ENCODE measurements around the gene NGFR. TPM values are rescaled to one million over a fixed set of nuclear protein-coding genes. Genes with fewer than 3 reads are reported as not detected.
A peak's percentile ranks its signal among the peaks of the same experiment; 100 is the strongest.
"Not testable (repeated sequence)": the region's sequence is repeated elsewhere in the genome, so short reads cannot be mapped to it uniquely, and the experiment has no call there.

Gene NGFR
- total RNA-seq, 1 experiment from 2014 or later = 0.11 TPM

- peak; percentile 60 to 72 for DNase-seq (ENCODE audit: low read depth in 1 of 2, low spot score in 2 of 2)
- Histone ChIP-seq H3K4me1 (replicated peaks) (peaks cover 26% of the 10 kb centered on the region), H3K27ac (no peak overlapping the region), H3K36me3 (no peaks in the 10 kb centered on the region), H3K27me3 (replicated peaks) (peaks cover 87% of the 10 kb centered on the region), H3K4me3 (peak overlapping the region; percentile 9; the same call in 1 of the 2 replicates), H3K9me3 (replicated peaks) (no peaks in the 10 kb centered on the region)
Measured at GRCh38 chr17:49496183-49496866, 1.2 kb downstream of the NGFR start.

- peak overlapping the region; percentile 9; the same call in 1 of the 2 replicates for H3K4me3 ChIP-seq
- DNase-seq (ENCODE audit: low read depth in 1 of 2, low spot score in 2 of 2) = no peak
Measured at GRCh38 chr17:49496867-49497147, 1.7 kb downstream of the NGFR start.

DNA sequence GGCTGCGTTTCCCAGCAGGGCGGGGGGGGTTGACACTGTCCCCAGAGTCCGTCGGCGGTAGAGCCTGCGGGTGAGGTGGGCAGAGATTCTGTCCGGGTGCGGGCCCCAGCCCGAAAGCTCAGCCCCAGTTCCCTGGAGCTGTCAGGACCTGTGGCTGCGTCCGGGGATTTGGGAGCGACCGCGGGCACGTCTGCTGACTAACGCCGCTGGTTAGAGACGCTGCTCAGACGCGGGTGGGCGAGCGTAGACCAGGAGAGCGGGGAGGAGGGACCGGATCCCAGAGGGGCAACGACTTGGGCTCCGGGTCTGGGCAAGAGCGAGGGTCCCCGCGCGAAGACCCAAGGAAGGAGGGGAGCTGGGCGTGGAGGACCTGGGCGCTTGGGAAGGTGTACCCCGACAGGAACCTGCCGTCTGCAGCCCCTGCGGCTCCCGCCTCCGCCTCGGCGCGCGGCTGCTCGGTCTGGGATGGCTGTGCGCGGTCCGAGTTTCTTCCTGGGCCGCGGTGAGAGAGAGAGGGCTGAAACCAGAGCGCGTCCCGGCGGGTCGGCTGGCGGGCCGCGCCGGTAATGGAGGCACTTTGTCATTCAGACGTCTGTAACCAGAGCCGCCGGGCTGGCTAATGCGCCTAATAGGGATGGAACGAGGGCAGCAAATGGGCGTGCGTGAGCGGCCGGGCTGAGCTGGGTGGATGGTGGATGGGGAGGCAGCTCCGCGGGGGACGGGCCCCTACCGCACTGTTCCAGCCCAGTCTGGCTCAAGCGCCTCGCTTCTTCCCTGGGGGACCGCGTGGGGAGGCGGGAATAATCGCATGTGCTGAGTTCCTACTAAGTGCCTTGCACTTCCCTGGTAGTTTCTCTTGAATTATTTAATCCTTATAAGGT lies 2.3 kb downstream of the NGFR start:
- Histone ChIP-seq H3K36me3 (no peaks in the 10 kb centered on the region), H3K9me3 (replicated peaks) (no peaks in the 10 kb centered on the region), H3K4me3 (no peak overlapping the region), H3K4me1 (replicated peaks) (peaks cover 26% of the 10 kb centered on the region), H3K27me3 (replicated peaks) (peaks cover 87% of the 10 kb centered on the region), H3K27ac (no peak overlapping the region)
- no peak for DNase-seq (ENCODE audit: low read depth in 1 of 2, low spot score in 2 of 2)

More at GRCh38 chr17:49496867-49497147, 1.7 kb downstream of the NGFR start:
- Histone ChIP-seq H3K36me3 (no peaks in the 10 kb centered on the region), H3K9me3 (replicated peaks) (no peaks in the 10 kb centered on the region), H3K27me3 (replicated peaks) (peaks cover 88% of the 10 kb centered on the region), H3K4me1 (replicated peaks) (peaks cover 26% of the 10 kb centered on the region), H3K27ac (no peak overlapping the region)

DNA sequence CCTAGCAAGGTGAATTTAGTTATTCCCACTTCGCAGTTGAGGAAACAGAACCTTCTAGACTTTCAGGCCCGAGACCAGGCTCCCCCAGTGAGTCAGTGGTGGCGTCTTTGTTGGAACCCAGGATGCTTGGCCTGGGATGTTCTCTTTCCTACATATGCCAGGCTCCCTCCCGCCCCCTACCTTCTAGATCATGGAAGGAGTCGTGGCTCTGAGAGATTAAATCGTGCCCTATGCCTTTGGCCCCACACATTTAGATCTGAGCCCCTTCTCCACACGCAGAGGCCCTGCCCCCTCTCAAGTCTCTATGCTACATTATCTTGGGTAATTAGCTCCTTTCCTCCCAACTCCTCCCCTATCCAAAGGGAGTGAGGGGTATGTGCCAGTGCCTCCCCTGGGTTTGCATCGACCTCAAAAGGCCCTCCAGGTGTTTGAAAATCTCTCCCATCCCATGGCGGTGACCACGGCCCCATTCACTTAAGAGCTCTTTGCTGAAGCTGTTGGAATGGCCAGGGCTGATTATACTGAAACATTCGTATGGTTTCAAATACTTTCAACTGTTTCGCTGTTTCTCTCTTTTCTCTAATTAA lies 3.0 kb downstream of the NGFR start:
- no peak for DNase-seq (ENCODE audit: low read depth in 1 of 2, low spot score in 2 of 2)
- Histone ChIP-seq H3K4me1 (replicated peaks) (peaks cover 26% of the 10 kb centered on the region), H3K27ac (no peak overlapping the region), H3K36me3 (no peaks in the 10 kb centered on the region), H3K27me3 (replicated peaks) (peaks cover 91% of the 10 kb centered on the region), H3K4me3 (no peak overlapping the region), H3K9me3 (replicated peaks) (no peaks in the 10 kb centered on the region)

DNA sequence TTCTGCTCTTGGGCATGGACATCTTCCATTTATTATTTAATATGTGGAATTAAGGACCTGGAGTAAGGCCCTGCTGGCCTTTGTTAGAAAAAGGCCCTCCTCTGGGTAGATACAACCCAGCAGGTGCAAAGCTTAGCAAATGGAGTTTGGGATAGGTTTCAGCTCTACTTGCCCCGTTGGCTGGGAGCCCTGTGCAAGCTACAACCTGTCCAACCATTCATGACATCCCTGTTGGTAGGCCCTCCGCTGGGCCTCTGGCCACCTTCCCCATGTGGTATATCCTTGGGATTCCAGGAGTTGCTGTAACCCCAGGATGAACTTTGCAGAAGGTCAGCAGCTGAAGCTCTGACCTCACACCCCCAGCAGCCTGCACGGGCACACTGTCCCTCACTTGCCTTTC lies 6.4 kb downstream of the NGFR start:
- no peaks in the 10 kb centered on the region for H3K36me3 ChIP-seq
- no peaks in the 10 kb centered on the region for H3K9me3 ChIP-seq (replicated peaks)
- H3K27ac ChIP-seq = no peak overlapping the region
- H3K4me3 ChIP-seq = no peak overlapping the region
- H3K27me3 ChIP-seq (replicated peaks) = peaks cover 81% of the 10 kb centered on the region
- no peak for DNase-seq (ENCODE audit: low read depth in 1 of 2, low spot score in 2 of 2)
- H3K4me1 ChIP-seq (replicated peaks) = peaks cover 12% of the 10 kb centered on the region

GRCh38 chr17:49502254-49502653 lies 7.2 kb downstream of the NGFR start:
- no peak for DNase-seq (ENCODE audit: low read depth in 1 of 2, low spot score in 2 of 2)
- H3K36me3 ChIP-seq = no peaks in the 10 kb centered on the region
- no peak overlapping the region for H3K27ac ChIP-seq
- H3K27me3 ChIP-seq (replicated peaks) = peaks cover 73% of the 10 kb centered on the region
- H3K4me1 ChIP-seq (replicated peaks) = peaks cover 4% of the 10 kb centered on the region
- no peaks in the 10 kb centered on the region for H3K9me3 ChIP-seq (replicated peaks)
- H3K4me3 ChIP-seq = no peak overlapping the region

GRCh38 chr17:49502680-49503079 lies 7.6 kb downstream of the NGFR start:
- not testable (repeated sequence) for H3K27ac ChIP-seq; H3K9me3 ChIP-seq (replicated peaks); H3K4me3 ChIP-seq; H3K4me1 ChIP-seq (replicated peaks); H3K36me3 ChIP-seq; DNase-seq (ENCODE audit: low read depth in 1 of 2, low spot score in 2 of 2)
- H3K27me3 ChIP-seq (replicated peaks) = peaks cover 71% of the 10 kb centered on the region

DNA sequence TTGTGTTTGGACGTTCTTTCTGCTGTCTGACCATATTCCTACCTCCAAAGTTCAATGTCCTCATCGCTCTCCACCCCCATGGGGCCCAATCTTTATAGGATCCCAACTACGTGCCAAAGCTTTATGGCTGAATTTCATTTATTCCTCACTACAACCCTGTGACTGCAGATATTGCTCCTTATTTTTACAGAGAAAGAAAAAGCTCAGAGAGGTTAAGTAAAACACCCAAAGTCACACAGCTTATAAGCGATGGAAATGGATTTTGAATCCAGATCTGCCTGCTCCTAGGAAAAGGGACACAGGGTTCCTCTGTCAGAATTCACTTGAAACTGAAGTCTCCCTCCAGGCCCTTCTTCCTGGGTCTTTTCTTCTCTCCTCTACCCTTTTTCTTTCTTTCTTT lies 9.3 kb downstream of the NGFR start:
- Histone ChIP-seq H3K4me3 (no peak overlapping the region), H3K36me3 (no peaks in the 10 kb centered on the region), H3K27ac (no peak overlapping the region), H3K4me1 (replicated peaks) (peaks cover 9% of the 10 kb centered on the region), H3K27me3 (replicated peaks) (peaks cover 61% of the 10 kb centered on the region), H3K9me3 (replicated peaks) (no peaks in the 10 kb centered on the region)
- DNase-seq (ENCODE audit: low read depth in 1 of 2, low spot score in 2 of 2) = no peak

DNA sequence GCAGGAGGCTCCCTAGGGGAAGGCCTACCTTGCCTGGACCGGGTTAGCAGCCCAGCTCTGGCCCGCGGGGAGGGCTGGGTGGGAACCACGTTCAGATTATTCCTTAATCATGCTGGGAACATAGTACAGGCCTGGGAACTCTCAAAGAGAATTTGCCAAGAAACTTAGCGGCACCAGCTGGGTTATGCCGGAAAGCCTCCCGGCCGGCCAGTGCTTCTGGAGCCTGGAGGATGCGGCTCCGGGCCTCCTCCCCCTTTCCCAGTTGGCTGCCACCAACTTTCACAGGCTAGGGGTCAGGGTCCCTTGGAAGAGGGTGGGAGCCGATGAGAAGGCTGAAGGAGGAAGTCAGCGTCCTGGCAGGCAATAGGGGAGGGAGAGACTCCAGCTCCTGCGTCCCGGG lies 10.8 kb downstream of the NGFR start:
- no peak overlapping the region for H3K4me3 ChIP-seq
- H3K27me3 ChIP-seq (replicated peaks) = peaks cover 46% of the 10 kb centered on the region
- H3K9me3 ChIP-seq (replicated peaks) = no peaks in the 10 kb centered on the region
- peaks cover 11% of the 10 kb centered on the region for H3K4me1 ChIP-seq (replicated peaks)
- DNase-seq (ENCODE audit: low read depth in 1 of 2, low spot score in 2 of 2) = no peak
- H3K36me3 ChIP-seq = no peaks in the 10 kb centered on the region
- no peak overlapping the region for H3K27ac ChIP-seq

DNA sequence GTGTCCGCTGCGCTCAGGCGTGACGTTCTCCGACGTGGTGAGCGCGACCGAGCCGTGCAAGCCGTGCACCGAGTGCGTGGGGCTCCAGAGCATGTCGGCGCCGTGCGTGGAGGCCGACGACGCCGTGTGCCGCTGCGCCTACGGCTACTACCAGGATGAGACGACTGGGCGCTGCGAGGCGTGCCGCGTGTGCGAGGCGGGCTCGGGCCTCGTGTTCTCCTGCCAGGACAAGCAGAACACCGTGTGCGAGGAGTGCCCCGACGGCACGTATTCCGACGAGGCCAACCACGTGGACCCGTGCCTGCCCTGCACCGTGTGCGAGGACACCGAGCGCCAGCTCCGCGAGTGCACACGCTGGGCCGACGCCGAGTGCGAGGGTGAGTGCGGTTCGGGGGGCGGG lies 11.2 kb downstream of the NGFR start:
- H3K9me3 ChIP-seq (replicated peaks) = no peaks in the 10 kb centered on the region
- H3K27ac ChIP-seq = no peak overlapping the region
- no peaks in the 10 kb centered on the region for H3K36me3 ChIP-seq
- peaks cover 11% of the 10 kb centered on the region for H3K4me1 ChIP-seq (replicated peaks)
- no peak overlapping the region for H3K4me3 ChIP-seq
- H3K27me3 ChIP-seq (replicated peaks) = peaks cover 43% of the 10 kb centered on the region
- DNase-seq (ENCODE audit: low read depth in 1 of 2, low spot score in 2 of 2) = no peak

- H3K4me1 ChIP-seq (replicated peaks) = peaks cover 11% of the 10 kb centered on the region
- H3K4me3 ChIP-seq = no peak overlapping the region
- H3K36me3 ChIP-seq = no peaks in the 10 kb centered on the region
- H3K27ac ChIP-seq = no peak overlapping the region
- DNase-seq (ENCODE audit: low read depth in 1 of 2, low spot score in 2 of 2) = no peak
- H3K27me3 ChIP-seq (replicated peaks) = peaks cover 29% of the 10 kb centered on the region
- H3K9me3 ChIP-seq (replicated peaks) = no peaks in the 10 kb centered on the region
Measured at GRCh38 chr17:49508061-49508865, 13.2 kb downstream of the NGFR start.

DNA sequence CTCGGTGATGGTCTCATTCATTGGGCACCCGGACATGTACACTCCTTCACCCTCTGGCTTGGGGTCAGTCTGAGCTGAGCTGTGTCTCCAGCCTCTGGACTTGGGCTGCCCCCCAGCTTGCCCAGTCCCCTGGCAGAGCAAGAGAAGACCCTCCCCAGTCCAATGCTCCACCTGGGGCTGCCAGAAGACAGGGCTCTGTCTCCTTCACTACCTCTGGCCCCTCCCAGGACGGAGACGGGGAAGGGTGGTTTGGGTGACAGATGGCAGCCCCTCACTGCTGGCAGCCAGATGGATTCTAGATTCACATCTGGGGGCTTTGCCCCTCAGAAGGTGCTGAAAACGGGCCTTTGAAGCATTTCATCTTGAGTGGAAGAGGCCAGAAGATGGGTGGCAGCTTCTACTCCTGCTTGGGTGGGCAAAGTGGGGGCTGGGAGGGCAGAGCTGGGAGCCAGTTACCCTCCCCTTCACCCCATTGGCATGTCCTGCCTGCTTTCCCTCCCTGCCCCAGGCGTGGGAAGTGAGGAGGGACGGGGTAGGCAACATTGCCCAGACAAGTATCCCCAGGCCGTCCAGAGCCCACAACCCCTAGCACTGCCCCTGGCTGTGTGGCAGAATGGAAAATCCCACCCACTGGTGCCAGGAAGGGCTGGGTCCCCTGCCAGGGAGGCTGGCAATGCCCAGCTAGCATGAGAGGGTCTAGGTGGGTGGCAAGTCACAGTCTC lies 13.9 kb downstream of the NGFR start:
- H3K27ac ChIP-seq = no peak overlapping the region
- H3K36me3 ChIP-seq = no peaks in the 10 kb centered on the region
- no peak overlapping the region for H3K4me3 ChIP-seq
- H3K4me1 ChIP-seq (replicated peaks) = peaks cover 11% of the 10 kb centered on the region
- H3K9me3 ChIP-seq (replicated peaks) = no peaks in the 10 kb centered on the region
- H3K27me3 ChIP-seq (replicated peaks) = peaks cover 22% of the 10 kb centered on the region
- DNase-seq (ENCODE audit: low read depth in 1 of 2, low spot score in 2 of 2) = no peak

- peaks cover 17% of the 10 kb centered on the region; the same call in 1 of the 2 replicates for H3K27me3 ChIP-seq (replicated peaks)
Measured at GRCh38 chr17:49509588-49509917, 14.5 kb downstream of the NGFR start.

More at GRCh38 chr17:49509588-49509917, 14.5 kb downstream of the NGFR start:
- H3K4me3 ChIP-seq = no peak overlapping the region
- no peak for DNase-seq (ENCODE audit: low read depth in 1 of 2, low spot score in 2 of 2)
- H3K4me1 ChIP-seq (replicated peaks) = peaks cover 14% of the 10 kb centered on the region
- H3K9me3 ChIP-seq (replicated peaks) = no peaks in the 10 kb centered on the region
- H3K36me3 ChIP-seq = no peaks in the 10 kb centered on the region
- H3K27ac ChIP-seq = no peak overlapping the region
